Measurements from ENCODE around the gene CLDN24.

The CLDN24 gene

GRCh38 chr4:183329954-183330742 is 7.9 kb upstream of the CLDN24 start:
- TF ChIP-seq SIN3A (IDR thresholded peaks at IDR 0.05; ENCODE audit: borderline replicate concordance, insufficient read depth, low read length) (no peak), REST (IDR thresholded peaks at IDR 0.05; ENCODE audit: insufficient read depth in 1 of 2, low read depth in 2 of 2, low read length in 2 of 2) (no peak), TAF1 (IDR thresholded peaks at IDR 0.05; ENCODE audit: borderline replicate concordance, insufficient read depth, low read length) (no peak), POLR2AphosphoS5 (IDR thresholded peaks at IDR 0.05; ENCODE audit: low read depth, low read length) (no peak), FOXP2 (optimal IDR thresholded peaks at IDR 0.05; ENCODE audit: borderline replicate concordance, extremely low read depth, extremely low read length, insufficient read depth) (no peak)

GRCh38 chr4:183329244-183329643 is 7.0 kb upstream of the CLDN24 start:
- TF ChIP-seq FOXP2 (optimal IDR thresholded peaks at IDR 0.05; ENCODE audit: borderline replicate concordance, extremely low read depth, extremely low read length, insufficient read depth): no peak
- TF ChIP-seq REST (IDR thresholded peaks at IDR 0.05; ENCODE audit: insufficient read depth in 1 of 2, low read depth in 2 of 2, low read length in 2 of 2): no peak
- no peak for TF ChIP-seq TAF1 (IDR thresholded peaks at IDR 0.05; ENCODE audit: borderline replicate concordance, insufficient read depth, low read length)
- no peak for TF ChIP-seq POLR2AphosphoS5 (IDR thresholded peaks at IDR 0.05; ENCODE audit: low read depth, low read length)
- no peak for TF ChIP-seq SIN3A (IDR thresholded peaks at IDR 0.05; ENCODE audit: borderline replicate concordance, insufficient read depth, low read length)

GRCh38 chr4:183328832-183329231 is 6.6 kb upstream of the CLDN24 start:
- TF ChIP-seq POLR2AphosphoS5 (IDR thresholded peaks at IDR 0.05; ENCODE audit: low read depth, low read length) (no peak), REST (IDR thresholded peaks at IDR 0.05; ENCODE audit: insufficient read depth in 1 of 2, low read depth in 2 of 2, low read length in 2 of 2) (no peak), FOXP2 (optimal IDR thresholded peaks at IDR 0.05; ENCODE audit: borderline replicate concordance, extremely low read depth, extremely low read length, insufficient read depth) (no peak), SIN3A (IDR thresholded peaks at IDR 0.05; ENCODE audit: borderline replicate concordance, insufficient read depth, low read length) (no peak)

- no peak for TF ChIP-seq TAF1 (IDR thresholded peaks at IDR 0.05; ENCODE audit: borderline replicate concordance, insufficient read depth, low read length)
- TF ChIP-seq SIN3A (IDR thresholded peaks at IDR 0.05; ENCODE audit: borderline replicate concordance, insufficient read depth, low read length): no peak
- no peak for TF ChIP-seq FOXP2 (optimal IDR thresholded peaks at IDR 0.05; ENCODE audit: borderline replicate concordance, extremely low read depth, extremely low read length, insufficient read depth)
- TF ChIP-seq POLR2AphosphoS5 (IDR thresholded peaks at IDR 0.05; ENCODE audit: low read depth, low read length): no peak
- TF ChIP-seq REST (IDR thresholded peaks at IDR 0.05; ENCODE audit: insufficient read depth in 1 of 2, low read depth in 2 of 2, low read length in 2 of 2): no peak
These were observed 5.6 kb upstream of the CLDN24 start for GRCh38 chr4:183327827-183328226.
